Urothelium cell line (cell line): ENCODE data around the gene PRG2.
A peak's percentile ranks its signal among the peaks of the same experiment; 100 is the strongest.
"Not testable (repeated sequence)": the region's sequence is repeated elsewhere in the genome, so short reads cannot be mapped to it uniquely, and the experiment has no call there.

Experiments
- DNase-seq: peaks from one replicate; pipeline ENCODE4 v3.0.0; 2011; ENCODE audit warnings: low spot score, mixed read lengths
- FAIRE-seq: peaks from 2 replicates; lab custom pipeline; 2011; peaks lifted over from hg19 to GRCh38; lab: Jason Lieb, UNC

The PRG2 gene

GRCh38 chr11:57353446-57353845 is 37.0 kb downstream of the PRG2 start:
- DNase-seq (no peak), FAIRE-seq (no peak)

- FAIRE-seq (no peak), DNase-seq (no peak)
Observed at GRCh38 chr11:57353036-57353435, 37.4 kb downstream of the PRG2 start.

- DNase-seq (peak; percentile 86), FAIRE-seq (peak; percentile 13)
Observed at GRCh38 chr11:57349491-57350274, 40.8 kb downstream of the PRG2 start.

GRCh38 chr11:57348636-57349313 is 41.7 kb downstream of the PRG2 start:
- FAIRE-seq = no peak
- no peak for DNase-seq

DNA sequence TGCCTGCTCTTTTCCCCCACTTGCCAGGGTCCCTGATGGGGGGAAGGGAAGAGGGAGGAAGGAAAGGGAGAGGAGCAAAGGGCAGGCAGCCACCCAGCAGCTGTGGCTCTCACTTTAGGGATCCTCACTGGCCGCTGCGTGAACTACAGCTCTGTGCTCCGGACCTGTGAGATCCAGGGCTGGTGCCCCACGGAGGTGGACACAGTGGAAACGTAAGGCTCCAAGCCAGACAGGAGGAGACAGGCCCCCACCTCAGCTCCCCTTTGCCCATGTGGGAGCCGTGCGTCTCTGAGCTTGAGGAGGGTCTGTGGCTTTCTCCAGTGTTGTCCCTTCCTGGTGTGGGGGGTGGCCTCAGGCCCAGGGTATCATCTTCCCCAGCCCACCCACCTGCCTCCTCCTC is 42.4 kb downstream of the PRG2 start:
- no peak for DNase-seq
- FAIRE-seq = no peak

- no peak for FAIRE-seq
- no peak for DNase-seq
Observed at GRCh38 chr11:57347336-57347735, 43.1 kb downstream of the PRG2 start.

GRCh38 chr11:57345555-57346211 is 44.8 kb downstream of the PRG2 start:
- FAIRE-seq (peak; percentile 59), DNase-seq (peak; percentile 75)

GRCh38 chr11:57344826-57345225 is 45.6 kb downstream of the PRG2 start:
- FAIRE-seq = no peak

GRCh38 chr11:57343825-57344224 is 46.6 kb downstream of the PRG2 start:
- DNase-seq = no peak
- FAIRE-seq = no peak

More at GRCh38 chr11:57344826-57345225, 45.6 kb downstream of the PRG2 start:
- DNase-seq = no peak

GRCh38 chr11:57342702-57343101 is 47.7 kb downstream of the PRG2 start:
- no peak for FAIRE-seq
- no peak for DNase-seq

- DNase-seq (no peak), FAIRE-seq (no peak)
Observed at GRCh38 chr11:57341250-57341808, 49.1 kb downstream of the PRG2 start.

- DNase-seq = no peak
- no peak for FAIRE-seq
Observed at GRCh38 chr11:57340039-57340615, 50.3 kb downstream of the PRG2 start.

GRCh38 chr11:57339328-57339727 is 51.1 kb downstream of the PRG2 start:
- FAIRE-seq = no peak
- DNase-seq = no peak

DNA sequence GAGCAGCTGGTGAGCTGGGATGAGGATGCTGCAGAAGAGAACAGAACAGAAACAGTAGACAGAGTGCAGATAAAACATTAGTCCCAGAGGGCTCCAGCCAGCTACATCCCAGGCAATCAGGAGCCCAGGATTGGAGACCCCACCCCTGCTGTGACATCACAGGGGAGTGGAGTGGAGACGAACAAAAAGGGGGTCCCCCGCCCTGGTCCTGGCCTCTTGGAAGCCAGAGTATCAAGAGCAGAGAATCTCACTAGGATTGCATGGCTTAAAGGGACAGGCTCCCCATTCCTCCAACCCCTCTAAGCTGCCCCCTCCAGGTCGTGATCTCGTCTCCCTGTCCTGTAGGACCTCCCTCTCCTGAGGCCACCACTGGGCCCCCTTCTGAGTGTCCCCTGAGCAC is 52.3 kb downstream of the PRG2 start, which contains the start of gene P2RX3:
P2RX3 (plus strand) TSS at position 211 of the 400 bp plus-strand sequence. CDS start 199 bp downstream, outside the sequence.
- FAIRE-seq (no peak), DNase-seq (no peak)

GRCh38 chr11:57336856-57337255 is 53.6 kb downstream of the PRG2 start:
- DNase-seq, FAIRE-seq: not testable (repeated sequence)
